Activated CD8-positive, alpha-beta memory T cell treated with anti-CD3 and anti-CD28 coated beads, Interleukin-2, amount 50 U/mL, for 4 hours (primary cell): ENCODE measurements around the gene KAZN.

Experiments
- DNase-seq: peaks from one replicate; pipeline ENCODE4 v3.0.0-alpha.2; 2020

Gene KAZN

DNA sequence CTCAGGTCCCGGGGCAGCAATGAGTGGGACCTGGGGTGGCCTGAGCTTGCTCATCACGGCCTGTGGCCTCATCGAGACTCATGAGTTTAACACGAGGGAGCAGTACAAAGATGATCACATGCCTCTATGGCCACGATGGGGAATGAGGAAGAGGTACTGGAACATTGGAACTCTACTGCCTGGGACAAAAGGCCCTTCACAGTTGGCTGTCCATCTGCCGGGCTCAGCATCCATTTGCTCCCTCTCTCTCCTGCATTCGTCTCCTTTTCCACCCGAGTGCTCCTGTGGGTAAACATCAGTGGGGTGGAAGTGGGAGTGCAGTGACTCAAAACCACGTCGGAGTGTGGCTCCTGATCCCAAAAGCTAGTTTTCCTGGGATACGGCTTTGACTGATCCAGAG, 124.9 kb downstream of the KAZN start:
- no peak for DNase-seq

DNA sequence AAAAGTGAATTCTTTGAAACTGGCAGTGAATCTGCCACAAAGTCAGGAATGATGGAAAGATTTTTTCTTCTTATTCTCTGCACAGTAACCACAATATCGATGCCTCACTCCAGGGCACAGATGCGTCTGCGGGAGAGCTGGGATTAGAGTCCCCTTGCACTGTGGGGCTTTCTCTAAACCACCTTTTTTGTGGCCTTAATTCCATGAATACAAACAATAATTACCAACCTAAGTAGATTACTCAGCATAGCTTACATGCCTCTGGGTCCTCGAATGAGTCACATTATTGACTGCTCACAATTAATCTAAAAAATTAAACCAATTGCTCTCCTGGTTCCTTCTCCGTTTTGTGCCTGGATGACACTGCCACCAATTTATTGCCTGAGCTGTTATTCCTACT, 125.8 kb downstream of the KAZN start:
- DNase-seq, result no peak

GRCh38 chr1:14724678-14725077, 126.2 kb downstream of the KAZN start:
- DNase-seq, result no peak

DNA sequence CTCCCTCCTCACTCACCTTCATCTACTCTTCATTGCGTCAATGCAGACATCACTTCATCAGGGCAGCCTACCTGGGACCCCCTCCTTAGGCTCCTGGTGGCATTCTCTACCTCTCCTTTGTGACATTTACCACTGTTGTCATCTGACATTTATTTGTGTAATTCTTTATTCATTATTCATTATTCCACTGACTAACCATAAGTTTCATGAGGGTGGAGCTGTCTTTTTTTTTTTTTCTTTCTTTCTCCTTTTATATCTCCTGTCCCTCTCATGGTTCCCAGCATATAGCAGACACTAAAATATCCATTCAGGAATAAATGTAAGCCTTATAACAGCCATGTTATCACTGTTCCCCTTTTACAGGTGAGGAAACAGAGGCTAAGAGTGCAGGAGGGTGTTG, 126.8 kb downstream of the KAZN start:
- no peak for DNase-seq

GRCh38 chr1:14725695-14726094, 127.2 kb downstream of the KAZN start:
- no peak for DNase-seq

DNA sequence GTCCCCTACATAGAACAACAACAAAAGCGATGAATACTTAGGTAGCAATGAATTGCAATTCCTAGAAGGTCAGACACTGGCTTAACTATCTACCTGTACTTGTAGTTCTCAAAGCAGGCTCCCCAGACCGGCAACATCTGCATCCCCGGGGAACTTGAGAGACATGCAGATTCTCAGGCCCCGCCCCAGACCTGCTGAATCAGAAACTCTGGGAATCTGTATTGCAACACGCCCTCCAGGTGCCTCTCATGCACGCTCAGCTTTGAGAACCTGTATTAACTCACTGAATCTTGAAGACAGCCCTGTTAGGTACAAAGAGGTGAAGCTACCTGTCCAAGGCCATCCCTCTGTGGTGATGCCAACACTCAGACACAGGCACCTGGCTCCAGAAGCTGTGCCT, 128.1 kb downstream of the KAZN start:
- DNase-seq, result no peak

- DNase-seq, result no peak
These were observed 130.0 kb downstream of the KAZN start for GRCh38 chr1:14728516-14728915.

GRCh38 chr1:14732728-14733047, 134.2 kb downstream of the KAZN start:
- no peak for DNase-seq

- DNase-seq, result no peak
These were observed 134.7 kb downstream of the KAZN start for GRCh38 chr1:14733048-14733778.

- no peak for DNase-seq
These were observed 135.3 kb downstream of the KAZN start for GRCh38 chr1:14733779-14734140.

DNA sequence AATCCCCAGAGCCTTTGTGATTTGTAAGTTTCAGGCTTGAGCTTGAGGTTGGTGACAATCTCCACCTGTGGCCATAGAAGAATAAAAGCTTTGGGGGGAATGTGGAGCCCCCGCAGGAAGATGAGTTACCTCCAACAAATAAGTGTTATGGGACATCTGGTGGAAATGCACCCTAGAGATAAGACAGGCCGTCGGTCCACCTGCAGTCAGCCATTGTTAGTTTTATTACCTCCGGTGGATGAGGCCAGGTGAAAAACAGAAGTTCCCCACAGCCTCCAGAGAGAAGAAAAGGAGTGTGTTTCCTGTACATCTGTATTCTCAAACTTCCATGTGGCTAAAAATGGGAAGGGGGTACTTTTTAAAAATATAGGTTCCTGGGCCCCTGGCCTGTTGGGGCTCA, 137.4 kb downstream of the KAZN start:
- DNase-seq, result no peak

DNA sequence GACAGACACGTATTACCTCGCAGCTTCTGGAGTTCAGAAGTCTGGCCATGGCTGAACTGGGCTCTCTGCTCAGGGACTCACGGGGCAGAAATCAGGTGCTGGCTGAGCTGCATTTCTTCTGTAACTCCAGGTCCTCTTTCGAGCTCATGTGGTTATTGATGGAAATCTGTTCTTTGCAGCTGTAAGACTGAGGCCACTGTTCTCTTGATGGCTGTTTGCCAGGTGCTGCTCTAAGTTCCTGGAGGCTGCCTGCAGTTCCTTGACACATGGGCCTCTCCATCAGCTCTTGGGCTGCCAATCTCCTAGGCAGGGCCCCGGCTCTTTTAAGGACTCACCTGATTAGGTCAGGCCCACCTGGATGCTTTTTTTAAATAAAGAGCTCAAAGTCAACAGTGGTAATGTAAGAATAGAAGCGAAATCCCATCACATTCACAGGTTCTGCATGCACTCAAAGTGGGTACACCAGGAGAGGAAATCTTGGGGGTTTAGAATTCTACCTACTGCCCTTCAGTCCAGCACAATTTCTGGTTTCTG, 139.1 kb downstream of the KAZN start:
- no peak for DNase-seq

DNA sequence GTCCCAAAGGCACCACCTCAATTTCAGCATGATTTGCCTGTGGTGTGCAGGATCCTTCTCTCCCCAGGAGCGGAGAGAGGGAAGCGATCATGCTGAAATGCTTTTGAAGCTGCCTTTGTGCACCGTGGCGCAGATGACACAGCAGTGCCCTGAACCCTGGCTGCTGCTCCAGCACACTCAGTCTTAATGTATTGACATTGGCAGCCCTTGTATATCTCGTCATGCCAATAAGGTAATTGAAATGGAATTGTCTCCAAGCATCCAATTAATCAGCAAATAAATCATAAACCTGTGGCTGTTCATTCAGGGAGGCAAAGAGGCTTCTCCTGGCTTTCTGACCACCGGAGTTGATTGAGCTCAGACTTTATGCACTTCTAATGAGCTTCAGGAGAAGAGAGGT, 139.8 kb downstream of the KAZN start:
- no peak for DNase-seq

DNA sequence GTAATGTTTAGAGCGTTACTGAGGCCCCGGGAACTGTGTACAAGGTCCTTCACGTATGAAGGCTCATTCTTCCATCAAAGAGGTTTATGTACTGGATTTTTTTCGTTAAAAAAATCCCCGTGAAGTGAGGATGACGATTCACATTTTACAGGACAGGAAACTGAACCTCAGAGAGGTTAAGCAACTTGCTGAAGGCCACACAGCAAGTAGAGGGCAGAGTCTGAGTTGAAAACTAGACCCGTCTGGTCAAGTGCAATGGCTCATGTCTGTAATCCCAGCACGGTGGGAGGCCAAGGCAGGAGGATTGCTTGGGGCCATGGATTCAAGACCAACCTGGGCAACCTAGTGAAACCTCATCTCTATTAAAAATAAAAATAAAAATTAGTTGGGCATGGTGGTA, 140.2 kb downstream of the KAZN start:
- no peak for DNase-seq

DNA sequence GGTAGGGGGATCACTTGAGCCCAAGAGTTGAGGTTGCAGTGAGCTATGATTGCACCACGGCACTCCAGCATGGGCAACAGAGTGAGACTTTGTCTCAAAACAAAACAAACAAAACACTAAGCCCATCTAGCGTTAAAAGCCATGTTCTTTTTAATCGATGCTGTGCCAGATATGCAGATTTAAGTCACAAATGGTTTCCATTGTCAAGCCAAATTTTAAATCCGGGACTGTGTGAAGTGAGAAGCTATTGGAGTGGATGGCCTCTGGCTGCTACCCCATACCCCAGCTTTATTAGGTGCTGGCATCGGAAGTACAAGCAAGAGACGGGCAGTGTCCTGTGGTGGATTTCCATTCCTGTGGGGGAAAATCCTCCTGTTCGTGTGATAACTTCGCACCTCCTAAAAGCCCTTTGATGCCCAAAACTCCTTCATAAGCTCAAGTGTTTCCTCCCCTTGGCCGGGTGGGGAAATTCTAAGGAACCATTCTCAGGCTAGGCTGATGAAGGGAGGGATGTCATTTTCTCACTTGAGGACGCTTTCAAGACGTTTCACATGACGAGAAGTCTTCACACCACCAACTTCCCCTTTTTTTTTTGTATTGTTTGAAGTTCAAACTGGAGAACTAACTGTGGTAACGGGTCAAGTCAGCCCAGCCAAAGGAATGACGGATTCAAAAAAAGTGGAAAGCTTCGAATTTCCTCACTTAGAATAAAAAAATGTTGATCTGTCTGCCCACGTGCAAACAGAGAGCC, 140.8 kb downstream of the KAZN start:
- DNase-seq, result no peak

- DNase-seq, result no peak
These were observed 141.5 kb downstream of the KAZN start for GRCh38 chr1:14740016-14740415.

DNA sequence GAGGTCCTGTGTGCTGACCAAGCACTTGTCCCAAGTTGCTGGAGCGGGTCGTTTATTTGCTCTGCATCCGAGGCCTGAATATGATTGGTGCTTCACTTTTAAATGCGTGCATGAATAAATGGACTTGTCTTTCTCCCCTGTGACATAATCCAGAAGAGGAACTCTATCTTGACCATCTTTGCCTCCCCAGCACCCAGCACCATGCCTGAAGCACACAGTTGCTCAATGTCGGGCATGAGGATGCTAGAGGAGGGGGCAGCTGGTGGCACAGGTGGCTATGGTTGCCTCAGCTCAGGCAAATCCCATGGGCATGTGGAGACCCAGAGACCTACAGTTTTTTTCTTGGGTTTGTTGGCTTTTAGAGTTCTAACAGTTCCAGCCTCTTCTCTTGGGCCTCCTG, 142.6 kb downstream of the KAZN start:
- DNase-seq, result no peak

DNA sequence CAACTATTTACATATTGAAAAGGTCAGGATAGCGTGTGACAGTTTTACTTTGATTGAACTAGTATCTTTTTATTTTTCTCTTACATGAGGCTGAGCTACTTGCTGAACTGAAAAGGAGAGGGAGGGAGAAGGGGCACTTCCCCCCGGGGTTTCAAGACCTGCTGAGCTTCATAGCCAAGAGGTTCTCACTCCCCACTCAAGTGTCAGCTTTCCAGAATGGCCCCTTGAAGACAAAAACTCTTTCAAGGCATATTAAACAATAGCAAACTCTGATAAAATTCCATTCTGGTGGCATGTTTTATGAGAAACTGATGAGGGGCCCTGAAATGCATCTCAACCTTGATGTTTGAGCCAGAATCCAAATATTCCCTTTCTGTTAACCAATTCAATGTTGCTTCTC, 143.0 kb downstream of the KAZN start:
- DNase-seq, result no peak

GRCh38 chr1:14742181-14742980, 143.9 kb downstream of the KAZN start:
- no peak for DNase-seq

DNA sequence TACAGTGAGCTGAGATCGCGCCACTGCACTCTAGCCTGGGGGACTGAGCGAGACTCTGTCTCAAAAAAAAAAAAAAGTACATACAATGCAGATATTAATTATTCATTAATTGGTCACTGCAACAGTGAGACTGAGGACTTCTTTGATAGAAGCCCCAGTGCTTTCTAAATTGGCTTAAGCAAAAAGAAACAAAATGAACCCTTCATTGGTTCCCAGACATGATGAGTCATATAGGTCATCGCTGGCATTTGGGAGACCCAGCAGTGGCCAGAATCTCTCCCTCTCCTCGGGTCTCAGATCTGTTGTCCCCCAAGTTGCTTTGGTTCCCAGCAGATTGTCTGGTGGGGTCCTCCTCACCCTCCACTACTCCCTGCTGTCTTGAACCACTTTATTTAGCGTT, 144.9 kb downstream of the KAZN start:
- DNase-seq, result no peak

GRCh38 chr1:14745001-14745720, 146.7 kb downstream of the KAZN start:
- no peak for DNase-seq

- DNase-seq, result no peak
These were observed 147.3 kb downstream of the KAZN start for GRCh38 chr1:14745789-14746188.

- no peak for DNase-seq
These were observed 147.9 kb downstream of the KAZN start for GRCh38 chr1:14746393-14746792.
